DMS53 treated with DMSO at 0.1 percent for 48 hours (cell line): ENCODE data around the gene CDHR3.
"Not testable (repeated sequence)": the region's sequence is repeated elsewhere in the genome, so short reads cannot be mapped to it uniquely, and the experiment has no call there.

ENCODE experiments used
- DNase-seq: peaks from one replicate; lab custom pipeline; 2025; ENCODE audit not compliant: unreplicated experiment; lab: John Stamatoyannopoulos, UW

CDHR3 gene

DNA sequence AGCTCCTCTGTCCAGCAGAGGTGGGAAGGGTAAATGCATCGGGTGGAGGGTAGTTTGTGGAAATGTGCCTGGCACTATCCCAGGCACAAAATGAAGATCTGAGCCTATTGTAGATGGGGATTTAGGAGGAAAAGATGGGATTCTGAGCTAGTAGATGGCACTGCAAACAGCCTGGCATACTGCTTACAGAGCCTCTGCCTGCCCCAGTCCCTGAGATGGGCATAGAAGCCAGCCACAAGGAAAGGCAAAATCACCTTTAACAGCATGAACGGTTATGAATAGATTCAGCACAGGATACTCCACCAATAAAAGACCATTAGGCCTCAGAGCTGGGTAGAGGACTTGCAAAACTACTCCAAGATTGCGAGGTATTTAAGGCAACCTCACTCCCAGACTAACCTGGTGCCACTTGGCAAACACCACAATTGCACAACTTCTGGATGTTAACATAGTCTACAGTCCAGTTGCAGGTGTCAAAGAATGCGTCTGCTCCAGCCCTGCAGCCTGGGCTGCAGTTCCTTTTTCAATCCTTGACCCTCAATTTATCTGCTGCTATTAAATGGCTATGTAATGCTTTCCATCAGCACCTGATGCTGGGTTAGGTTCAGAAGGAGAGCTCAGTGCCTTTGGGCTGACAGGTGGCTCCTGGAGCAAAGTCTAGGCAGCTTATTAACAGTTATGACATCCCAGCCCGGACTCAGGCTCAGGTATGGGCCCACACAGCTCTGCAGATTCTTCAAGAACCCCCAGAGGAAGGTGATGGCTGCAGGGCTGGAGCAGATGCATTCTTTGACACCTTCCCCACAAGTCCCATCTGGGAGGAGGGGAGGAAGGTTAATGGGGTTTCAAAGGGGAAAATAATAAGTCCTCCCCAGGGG, 34.0 kb downstream of the CDHR3 start:
- no peak for DNase-seq

DNA sequence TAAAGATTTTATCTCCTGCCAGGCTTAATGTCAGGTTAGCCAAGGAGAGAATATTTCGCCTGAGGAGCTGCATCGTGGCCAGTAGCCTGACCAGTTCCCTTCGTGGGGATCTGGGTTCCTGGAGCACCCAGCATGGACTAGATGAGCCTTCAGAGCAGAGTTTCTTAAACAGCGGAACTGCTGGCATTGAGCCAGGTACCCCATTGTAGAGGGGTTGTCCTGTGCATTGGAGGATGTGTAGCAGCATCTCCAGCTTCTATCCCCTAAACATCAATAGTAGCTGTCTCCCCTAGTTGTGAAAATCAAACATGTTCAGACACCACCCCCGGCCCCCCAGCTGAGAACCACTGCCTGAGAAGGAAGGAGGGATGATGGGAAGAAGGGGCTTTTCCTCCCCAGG, 36.2 kb downstream of the CDHR3 start:
- DNase-seq: no peak

DNA sequence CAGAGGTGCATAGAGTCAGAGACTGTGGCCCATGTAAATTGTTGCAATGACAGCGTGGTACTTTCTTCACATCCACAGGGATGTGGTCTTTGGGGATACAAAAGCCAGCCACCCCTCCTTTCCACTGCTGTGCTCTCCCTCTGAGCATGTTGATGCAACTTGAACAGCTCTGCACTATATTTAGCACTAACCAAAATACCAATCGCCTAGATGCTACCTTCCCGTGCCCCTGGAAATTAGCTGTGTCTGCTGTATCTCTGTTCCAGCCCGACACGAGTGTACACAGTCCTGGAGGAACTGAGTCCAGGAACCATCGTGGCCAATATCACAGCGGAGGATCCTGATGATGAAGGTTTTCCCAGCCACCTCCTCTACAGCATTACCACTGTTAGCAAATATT, 38.1 kb downstream of the CDHR3 start:
- DNase-seq: no peak

DNA sequence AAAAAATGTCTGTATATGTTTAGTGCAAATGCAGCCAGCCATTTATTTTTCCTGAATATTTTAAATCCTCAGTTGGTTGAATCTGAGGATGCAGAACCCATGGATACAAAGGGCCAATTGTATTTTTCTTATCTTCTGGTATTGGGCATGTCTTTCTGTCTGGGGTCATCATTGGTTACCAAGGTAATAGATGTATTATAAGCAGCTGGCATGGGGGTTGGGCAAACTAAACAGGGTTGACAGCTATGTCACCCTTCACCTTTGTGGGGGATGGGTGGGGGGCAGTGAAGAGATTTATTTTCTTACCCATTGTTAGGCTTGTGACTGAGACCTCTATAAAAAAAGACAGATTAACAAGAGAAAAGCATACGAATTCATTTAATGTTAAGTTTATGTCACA, 38.8 kb downstream of the CDHR3 start:
- DNase-seq: no peak

DNA sequence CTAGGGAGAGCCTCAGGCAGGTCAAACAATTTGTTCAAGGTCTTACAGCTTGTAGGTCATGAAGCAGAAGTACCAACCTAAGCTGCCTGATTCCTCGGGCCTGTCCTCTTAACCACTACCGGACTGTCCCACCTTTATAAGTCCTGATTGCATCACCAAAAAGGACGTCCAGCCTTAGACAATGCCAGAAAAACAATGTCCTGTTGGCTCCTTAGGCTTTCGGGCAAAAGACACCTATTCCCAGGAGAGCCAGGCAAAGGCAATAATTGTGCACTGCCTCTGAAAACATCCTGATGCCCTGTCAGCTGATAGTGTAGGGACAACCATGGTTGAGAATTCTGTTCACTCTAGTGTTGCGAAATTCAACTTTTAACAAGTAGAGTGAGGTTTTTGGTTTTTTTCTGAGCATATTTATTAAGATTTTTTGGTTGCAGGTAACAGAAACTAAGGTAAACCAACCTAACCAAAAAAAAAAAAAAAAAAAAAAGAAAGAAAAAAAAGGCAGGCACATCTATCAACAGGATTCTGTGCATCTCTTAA, 40.5 kb downstream of the CDHR3 start:
- DNase-seq: no peak

DNA sequence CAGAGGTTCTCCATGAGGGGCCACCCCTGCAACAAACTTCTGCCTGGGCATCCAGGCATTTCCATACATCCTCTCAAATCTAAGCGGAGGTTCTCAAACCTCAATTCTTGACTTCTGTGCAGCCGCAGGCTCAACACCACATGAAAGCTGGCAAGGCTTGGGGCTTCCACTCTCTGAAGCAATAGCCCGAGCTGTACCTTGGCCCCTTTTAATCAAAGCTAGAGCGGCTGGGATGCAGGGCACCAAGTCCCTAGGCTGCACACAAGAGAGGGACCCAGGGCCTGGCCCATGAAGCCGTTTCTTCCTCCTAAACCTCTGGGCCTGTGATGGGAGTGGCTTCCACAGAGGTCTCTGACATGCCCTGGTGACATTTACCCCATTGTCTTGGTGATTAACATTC, 43.8 kb downstream of the CDHR3 start:
- no peak for DNase-seq

DNA sequence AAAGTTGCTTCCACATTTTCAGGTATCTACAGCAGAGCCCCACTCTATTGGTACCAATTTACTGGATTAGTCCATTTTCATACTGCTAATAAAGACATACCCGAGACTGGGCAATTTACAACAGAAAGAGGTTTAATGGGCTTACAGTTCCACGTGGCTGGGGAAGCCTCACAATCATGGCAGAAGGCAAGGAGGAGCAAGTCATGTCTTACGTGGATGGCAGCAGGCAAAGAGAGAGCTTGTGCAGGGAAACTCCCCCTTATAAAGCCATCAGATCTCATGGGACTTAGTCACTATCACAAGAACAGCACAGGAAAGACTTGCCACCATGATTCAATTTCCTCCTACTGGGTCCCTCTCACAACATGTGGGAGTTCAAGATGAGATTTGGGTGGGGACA, 44.7 kb downstream of the CDHR3 start:
- not testable (repeated sequence) for DNase-seq

DNA sequence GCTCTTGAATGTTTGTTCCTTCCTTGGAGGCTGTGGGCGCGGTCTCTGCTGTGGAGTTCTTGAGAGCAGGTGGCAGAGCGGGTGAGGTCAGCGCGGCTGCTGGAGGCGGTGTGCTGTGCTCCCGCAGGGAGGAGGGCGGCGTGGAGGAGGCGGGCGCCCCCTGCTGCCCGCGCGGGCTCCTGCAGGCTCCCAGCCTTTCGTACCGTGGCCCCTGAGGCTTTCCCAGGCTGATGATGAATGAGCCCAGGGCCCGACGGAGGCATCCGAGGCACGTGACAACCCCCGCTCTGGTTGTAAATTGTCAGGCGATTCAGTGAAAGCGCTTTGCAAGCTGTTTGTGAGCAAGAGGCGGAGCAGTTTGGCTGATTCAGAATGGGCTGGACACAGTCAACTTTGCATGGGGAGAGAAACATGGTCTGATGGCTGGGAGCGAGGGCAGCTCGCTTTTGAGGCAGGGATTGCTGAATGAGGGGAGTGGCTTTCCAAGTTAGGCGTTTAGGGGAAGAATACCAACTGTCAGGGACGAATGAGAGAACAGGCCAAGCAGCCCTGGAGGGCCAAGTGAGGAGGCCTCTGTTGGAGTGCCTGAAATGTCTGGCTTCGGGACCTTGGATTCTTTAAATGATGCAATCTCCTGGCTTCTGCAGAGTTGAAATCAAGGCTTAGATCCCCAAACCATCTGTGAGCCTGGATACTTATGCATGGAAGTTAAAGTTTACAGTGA, 46.6 kb downstream of the CDHR3 start:
- peak; percentile 93 for DNase-seq

DNA sequence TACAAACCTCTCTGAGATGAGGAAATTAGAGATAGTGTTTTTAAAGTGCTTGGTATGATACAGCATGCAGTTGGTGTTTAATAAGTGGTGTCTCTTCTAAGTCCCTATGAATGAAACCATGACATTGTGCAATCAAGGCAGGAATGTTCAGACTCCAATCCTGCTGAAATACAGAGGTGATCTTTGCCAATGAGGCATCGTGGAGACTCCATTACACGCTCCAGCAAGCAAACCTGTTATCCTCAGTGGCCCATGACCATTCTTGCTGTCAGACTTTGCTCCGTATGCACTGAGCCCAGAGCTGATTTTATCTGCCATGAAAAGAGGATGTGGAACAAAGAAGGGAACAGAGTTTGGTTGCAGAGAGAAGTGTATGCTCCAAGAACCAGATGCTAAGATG, 47.3 kb downstream of the CDHR3 start:
- peak; percentile 16 for DNase-seq

DNA sequence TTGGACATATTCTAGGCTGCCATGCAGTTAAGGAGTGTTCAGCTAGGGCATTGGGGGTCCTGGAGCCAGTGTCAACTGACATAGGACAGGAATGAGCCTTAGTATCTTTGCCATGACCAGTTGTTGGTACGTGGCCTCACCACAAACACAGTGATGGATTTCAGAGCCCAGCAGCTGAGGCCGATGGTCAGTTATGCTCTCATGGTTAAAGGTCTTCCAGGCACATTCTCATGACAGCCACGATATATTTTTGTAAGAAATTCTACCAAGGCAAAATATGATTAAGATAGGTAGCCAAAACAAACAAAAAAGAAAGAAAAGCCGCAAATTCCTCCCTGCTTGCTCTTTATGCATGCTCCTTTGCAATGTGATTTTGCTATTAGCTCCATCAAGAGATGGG, 47.8 kb downstream of the CDHR3 start:
- no peak for DNase-seq

DNA sequence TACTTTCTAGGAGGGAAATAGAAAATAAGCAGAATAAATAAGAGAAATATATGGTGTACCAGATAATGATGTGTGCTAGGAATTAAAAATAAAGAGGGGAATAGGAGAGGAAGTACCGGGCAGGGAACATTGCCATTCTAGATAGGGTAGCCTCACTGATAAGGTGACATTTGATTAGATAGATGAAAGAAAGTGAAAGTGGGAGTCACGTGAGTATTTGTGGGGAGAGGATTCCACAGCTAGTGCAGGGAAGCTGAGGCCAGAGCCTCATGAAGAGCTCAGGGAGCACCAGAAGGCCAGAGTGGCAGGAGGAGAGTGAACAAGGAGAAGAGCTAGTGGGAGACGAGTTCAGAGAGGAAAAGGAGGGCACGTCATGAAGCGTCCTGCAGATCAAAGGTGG, 49.1 kb downstream of the CDHR3 start:
- DNase-seq: no peak

DNA sequence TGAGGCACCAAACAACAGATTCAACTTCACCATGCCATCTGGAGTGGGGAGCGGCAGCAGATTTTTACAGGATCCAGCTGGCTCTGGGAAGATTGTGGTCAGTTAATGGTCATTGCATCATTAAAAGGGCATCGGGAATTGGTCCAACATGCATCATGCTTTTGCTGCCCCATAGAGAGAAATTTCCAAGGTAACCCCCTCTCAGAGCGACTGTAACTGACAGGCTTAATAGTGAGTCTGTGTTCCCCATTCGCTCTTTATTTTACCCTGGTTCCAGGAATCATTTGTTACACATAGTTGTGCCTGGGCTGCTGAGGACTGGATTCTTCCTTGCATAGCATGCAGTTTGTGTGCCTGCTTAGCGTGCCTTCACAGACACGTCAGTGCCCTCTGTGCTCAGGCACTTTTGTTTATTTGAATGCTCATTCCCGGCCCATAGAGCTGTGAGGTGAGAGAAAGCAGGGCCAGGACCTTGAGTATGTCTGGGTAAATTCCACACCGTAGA, 49.9 kb downstream of the CDHR3 start:
- DNase-seq: no peak

DNA sequence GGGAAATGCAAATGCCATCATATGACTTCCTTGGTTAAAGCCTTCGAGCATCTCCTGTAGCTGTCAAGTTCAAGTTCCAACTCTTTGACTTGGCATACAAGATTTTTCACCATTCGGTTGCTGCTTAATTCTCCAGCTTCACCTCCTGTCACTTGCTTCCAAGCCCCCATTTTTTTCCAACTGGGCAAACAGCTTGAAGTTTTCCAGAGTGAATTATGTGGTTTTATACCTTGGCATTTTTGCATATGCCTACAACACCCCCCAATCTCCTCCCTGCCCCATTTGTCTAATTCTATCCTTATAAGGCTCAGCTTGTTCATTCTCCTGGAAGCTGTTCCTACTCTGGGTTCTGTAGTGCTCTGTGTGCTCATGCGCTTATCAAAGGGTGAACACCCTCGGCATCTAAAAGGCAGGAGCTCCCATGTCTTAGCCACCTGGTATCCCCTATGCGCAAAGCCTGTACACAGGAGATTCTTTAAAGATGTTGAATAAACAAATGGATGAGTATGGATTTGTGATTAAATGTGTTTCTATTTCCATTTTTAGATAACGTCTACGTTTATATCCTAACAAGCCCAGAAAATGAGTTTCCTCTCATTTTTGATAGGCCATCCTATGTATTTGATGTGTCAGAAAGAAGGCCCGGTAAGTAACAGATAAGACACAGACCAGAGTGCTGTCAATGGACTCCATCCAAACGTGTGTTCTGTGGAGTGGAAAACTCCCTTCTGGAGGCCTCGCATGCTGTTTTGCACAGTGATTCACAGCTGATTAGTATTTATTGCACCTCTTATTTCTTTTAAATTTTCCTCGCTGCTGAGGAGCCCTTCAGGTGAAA, 52.5 kb downstream of the CDHR3 start:
- DNase-seq: no peak

DNA sequence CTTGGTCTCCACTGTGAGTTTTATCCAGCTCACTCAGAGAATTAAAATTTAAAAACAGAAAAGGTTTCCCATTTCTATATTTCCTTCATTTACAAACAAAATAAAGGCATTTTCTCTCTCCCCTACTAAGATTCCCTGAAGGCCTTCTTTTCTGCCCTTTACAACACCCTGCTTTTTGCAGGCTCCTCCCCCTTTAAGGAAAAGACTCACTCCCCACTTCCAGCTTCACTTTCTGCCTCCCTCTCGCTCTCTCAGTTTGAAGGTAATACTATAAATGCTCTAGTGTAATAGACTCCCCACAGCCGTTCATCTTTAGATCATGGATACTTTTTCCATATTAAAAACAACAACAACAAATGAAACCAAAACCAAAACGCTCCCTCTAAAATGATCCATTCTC, 53.3 kb downstream of the CDHR3 start:
- no peak for DNase-seq

DNA sequence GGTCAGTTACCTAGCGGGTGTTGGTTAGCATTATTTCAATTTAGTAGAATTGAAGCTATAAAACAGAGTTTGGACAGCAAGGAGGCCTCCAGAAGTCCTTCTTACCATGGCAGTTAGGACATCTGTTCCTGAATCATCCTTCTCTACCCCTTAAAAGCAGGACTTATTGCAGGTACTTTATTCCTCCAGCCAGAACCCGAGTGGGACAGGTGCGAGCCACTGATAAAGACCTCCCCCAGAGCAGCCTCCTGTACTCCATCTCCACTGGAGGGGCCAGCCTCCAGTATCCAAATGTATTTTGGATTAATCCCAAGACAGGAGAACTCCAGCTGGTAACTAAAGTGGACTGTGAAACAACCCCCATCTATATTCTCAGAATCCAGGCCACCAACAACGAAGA, 54.6 kb downstream of the CDHR3 start:
- DNase-seq: no peak

DNA sequence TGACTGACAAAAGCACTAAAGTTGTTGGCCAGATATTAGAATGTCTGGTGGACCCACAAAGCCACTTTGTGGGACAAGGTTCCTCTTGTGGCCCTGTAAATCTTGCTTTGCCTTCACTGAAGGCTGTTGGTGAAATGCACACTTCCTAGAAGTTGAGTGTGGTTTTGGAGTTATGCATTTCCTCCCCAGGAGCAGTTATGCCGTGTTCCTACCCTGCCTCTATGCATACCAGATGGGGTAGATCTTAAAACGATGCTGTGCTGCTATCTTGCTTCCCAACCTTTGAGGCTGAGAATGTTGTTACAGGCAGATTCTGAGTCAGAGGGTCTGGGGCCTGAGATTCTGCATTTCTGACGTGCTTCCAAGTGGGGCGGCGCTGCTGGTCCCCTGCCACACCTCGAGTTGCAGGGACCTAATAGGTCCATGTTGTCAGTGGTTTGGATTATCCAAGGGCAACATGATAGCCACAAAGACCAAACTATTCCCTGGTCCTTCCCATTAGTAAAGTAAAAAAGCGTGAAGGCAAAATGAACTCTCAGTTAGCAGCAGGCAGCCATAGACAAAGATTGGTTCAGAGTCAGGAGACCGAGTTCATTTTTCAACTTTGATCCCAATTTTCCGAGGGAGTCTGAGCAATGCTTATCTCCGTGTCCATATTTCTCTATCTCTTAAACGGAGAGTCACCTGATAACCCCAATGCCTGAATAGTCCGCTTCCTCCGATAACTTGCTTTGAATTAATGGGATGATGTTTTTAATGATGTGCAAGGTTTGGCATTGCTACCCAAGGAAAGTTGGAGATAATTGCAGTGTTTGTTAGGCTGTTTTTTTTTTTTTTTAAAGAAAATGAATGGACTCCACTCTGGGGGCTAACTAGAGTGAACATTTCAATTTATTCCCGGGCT, 55.8 kb downstream of the CDHR3 start:
- no peak for DNase-seq

DNA sequence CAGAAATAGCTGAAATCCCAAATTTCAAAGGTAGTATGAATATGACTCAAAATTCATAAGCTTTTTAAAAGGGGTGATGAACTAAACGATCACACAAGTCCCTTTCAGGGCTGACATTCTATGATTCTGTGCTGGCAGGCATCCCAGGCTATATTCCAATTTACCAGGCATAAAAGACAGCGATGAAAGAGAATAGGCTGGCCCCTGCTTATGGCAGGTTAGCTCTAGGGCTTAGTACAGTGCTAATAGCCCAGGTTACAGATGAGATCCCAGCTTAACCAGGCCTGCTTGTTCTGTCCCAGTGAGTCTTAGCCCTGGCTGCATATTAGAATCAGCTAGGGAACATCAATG, 56.4 kb downstream of the CDHR3 start:
- DNase-seq: no peak

DNA sequence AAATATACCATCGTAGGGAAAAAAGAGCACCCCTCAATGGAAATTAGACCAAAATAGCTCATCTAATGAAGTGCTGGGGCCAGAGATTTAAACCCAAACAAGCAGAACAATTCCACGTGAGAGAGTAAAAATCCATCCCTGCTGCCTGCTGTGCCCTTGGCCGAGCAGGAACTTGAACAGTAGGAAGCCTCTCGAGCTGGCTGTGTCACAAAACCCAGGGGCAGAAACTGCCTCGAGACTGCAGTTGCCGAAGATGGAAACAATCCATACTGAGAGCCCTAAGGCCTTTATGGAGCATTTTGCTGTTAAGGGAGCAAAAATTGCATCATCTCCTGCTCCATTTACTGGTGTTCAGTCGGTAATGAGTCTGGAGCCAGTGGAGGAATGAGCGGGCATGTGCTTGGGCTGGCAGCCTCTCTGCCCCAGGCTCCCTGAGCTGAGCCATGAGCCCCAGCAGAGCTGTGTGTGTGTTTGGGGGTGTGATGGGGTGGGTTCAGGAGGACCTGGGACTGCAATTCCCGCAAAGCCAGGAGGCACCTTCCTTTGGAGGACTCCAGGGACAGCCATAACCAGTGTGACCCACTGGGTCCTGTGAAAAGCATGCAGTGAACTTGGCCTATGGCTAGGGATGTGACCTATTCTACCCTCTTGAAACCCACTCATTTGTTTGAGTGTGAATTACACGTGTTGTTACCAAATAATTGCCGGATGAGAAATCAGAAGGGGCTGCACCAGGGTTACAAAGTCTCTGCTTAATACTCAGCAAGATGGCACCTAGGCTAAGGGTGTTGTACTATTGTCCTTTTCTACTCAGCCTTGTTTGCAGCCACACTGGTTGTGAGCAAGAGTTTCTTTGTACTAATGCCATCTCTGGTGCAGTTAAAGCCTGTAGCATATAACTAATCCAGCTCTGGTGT, 58.3 kb downstream of the CDHR3 start:
- DNase-seq: no peak

DNA sequence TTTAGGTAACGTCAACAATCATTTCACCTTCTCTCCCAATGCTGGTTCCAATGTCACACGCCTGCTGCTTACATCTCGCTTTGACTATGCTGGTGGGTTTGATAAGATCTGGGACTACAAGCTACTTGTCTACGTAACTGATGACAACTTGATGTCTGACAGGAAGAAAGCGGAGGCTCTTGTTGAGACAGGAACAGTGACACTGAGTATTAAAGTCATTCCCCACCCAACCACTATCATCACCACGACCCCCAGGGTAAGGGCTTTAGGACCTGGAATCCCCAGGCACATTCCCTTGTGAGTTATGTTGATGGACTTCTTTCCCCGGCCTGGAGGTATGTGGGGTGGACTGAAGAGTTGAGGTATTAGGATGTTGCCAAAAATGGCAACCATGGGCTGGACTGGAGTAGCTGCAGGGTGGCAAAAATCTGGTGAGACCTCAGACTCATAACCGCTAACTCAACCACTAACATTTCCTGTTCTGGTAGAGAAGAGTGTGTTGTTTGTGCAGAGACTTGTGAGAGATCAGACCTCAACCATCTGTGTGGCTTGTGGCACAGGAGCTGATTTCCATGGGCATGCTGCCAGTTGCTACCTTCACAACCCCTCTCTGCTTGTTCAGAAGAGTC, 59.2 kb downstream of the CDHR3 start:
- no peak for DNase-seq
